HG02938 (cell line): Measurements from ENCODE around the gene CIAO2B.
"Not testable (repeated sequence)": the region's sequence is repeated elsewhere in the genome, so short reads cannot be mapped to it uniquely, and the experiment has no call there.

ENCODE experiments used
- ATAC-seq: cut with Tn5 transposase; IDR thresholded peaks from one replicate; pipeline ENCODE4 v1.9.1; 2021; ENCODE audit warnings: mild to moderate bottlenecking, moderate library complexity; ENCODE audit not compliant: unreplicated experiment

The CIAO2B gene

GRCh38 chr16:66939366-66939765, 5.2 kb upstream of the CIAO2B start:
- ATAC-seq = no peak

GRCh38 chr16:66937725-66938337, 3.6 kb upstream of the CIAO2B start:
- ATAC-seq = no peak

GRCh38 chr16:66936889-66937554, 2.8 kb upstream of the CIAO2B start:
- no peak for ATAC-seq

- ATAC-seq = no peak
Measured at GRCh38 chr16:66936462-66936861, 2.3 kb upstream of the CIAO2B start.

- ATAC-seq = no peak
Measured at GRCh38 chr16:66935314-66936011, 1.3 kb upstream of the CIAO2B start, which contains the start of gene CES2. TSS of gene CES2 (plus strand) at chr16:66935516. CDS start at chr16:66935636, 120 bp downstream.

GRCh38 chr16:66934839-66935313, 674 bp upstream of the CIAO2B start:
- not testable (repeated sequence) for ATAC-seq

GRCh38 chr16:66933776-66934137, 445 bp downstream of the CIAO2B start:
- peak; percentile 6 for ATAC-seq

- ATAC-seq = no peak
Measured at GRCh38 chr16:66932076-66932475, 2.1 kb downstream of the CIAO2B start.

GRCh38 chr16:66931665-66932064, 2.5 kb downstream of the CIAO2B start:
- no peak for ATAC-seq

GRCh38 chr16:66930189-66930588, 4.0 kb downstream of the CIAO2B start:
- ATAC-seq = no peak

- no peak for ATAC-seq
Measured at GRCh38 chr16:66928702-66929388, 5.4 kb downstream of the CIAO2B start.

- ATAC-seq = no peak
Measured at GRCh38 chr16:66927918-66928649, 6.1 kb downstream of the CIAO2B start.

- ATAC-seq = no peak
Measured at GRCh38 chr16:66926961-66927436, 7.2 kb downstream of the CIAO2B start.

GRCh38 chr16:66926171-66926947, 7.8 kb downstream of the CIAO2B start:
- ATAC-seq = no peak

- ATAC-seq = no peak
Measured at GRCh38 chr16:66925322-66925840, 8.8 kb downstream of the CIAO2B start, which contains the start of gene RRAD. TSS of gene RRAD (minus strand) at chr16:66925535. CDS start at chr16:66925179, 356 bp downstream.

- ATAC-seq = no peak
Measured at GRCh38 chr16:66924527-66925321, 9.5 kb downstream of the CIAO2B start.

GRCh38 chr16:66923866-66924265, 10.3 kb downstream of the CIAO2B start:
- ATAC-seq = no peak

- no peak for ATAC-seq
Measured at GRCh38 chr16:66923247-66923731, 10.9 kb downstream of the CIAO2B start.
